ENCODE results near the gene VMP1.
"Not testable (repeated sequence)": the region's sequence is repeated elsewhere in the genome, so short reads cannot be mapped to it uniquely, and the experiment has no call there.

The VMP1 gene

DNA sequence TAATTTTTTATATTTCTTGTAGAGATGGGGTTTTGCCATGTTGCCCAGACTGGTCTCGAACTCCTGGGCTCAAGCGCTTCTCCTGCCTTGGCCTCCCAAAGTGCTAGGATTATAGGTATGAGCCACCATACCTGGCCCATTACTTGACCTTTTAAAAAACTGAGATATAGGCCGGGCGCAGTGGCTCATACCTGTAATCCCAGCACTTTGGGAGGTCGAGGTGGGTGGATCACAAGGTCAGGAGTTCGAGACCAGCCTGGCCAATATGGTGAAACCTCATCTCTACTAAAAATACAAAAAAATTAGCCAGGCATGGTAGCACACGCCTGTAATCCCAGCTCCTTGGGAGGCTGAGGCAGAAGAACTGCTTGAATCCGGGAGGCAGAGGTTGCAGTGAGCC is 166.0 kb downstream of the VMP1 start:
- not testable (repeated sequence) for DNase-seq

DNA sequence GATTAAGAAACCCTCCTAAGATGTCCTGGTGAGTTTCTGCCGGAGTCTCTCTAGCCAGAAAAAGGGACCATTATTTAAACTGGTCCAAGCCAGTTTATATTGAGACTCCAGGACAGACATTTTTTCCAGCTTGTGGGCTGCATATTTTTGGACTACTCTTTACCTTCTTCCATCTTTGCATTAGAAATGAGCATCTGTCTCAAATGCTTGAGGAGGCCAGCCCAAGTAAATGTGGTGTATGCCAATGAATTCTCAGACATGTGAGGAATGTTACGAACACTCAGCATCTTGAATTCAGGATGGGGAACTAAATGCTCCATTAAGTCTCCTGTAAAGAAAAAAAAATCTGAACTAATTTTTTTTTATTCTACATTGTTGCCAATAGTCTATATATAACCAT is 166.9 kb downstream of the VMP1 start:
- DNase-seq = no peak

DNA sequence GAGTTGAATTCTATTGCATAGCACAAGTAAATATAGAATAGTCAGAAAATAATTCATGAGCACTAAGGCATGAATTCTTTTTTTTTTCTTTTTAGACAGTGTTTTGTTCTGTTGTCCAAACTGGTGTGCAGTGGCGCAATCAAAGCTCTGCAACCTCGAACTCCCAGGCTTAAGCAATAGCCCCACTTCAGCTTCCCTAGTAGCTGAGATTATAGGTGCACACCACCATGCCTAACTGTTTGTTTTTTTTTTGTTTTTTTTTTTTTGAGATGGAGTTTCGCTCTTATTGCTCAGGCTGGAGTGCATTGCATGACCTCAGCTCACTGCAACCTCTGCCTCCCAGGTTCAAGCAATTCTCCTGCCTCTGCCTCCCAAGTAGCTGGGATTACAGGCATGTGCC is 168.7 kb downstream of the VMP1 start:
- no peak for DNase-seq

DNA sequence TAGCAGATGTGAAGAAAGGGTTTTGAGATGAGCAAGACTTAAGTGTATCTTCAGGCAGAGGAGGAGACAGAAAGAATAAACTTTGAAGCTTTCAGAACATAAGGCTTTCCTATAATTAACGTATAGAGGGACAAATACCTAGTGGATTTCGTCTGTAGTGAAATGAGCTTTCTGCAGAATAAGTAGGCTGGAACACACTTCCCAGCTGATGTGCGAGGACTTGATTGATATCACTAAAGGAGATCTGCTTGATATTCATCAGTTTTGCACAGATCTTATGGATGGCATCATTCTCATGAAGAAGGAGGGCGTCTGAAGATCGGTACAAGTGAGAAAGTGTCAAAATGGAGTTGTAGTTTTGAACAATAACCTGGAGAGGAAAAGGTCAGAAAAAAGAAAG is 170.5 kb downstream of the VMP1 start:
- DNase-seq = no peak

DNA sequence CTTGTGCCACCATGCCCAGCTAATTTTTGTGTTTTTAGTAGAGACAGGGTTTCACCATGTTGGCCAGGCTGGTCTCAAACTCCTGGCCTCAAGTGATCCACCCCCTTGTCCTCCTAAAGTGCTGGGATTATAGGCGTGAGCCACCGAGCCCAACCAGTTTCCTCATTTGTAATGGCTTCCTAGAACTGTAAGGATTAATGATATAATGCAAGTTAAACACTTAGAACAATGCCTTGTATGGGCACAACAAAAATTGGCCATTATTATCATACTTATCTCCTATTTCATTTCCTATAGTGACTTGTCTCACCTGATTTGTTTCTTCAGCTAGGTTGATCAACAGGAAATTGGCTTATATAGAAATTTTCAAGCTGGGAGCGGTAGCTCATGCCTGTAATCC is 171.2 kb downstream of the VMP1 start:
- no peak for DNase-seq

DNA sequence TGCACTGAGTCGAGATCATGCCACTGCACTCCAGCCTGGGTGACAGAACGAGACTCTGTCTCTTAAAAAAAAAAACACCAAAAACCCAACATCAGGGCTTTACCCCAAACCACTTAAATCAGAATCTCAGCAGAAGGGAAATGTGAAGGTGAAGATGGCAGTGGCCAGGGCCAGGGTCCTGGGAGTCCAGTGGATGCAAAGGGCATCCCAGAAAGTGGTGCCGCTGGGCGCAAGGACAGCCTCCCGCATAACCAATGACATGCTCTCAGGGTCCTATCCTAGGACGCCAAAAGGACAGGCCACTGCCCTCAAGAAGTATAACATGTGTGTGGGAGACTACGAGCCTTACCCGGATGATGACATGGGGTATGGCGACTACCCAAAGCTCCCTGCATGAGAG is 177.4 kb downstream of the VMP1 start:
- DNase-seq = no peak

DNA sequence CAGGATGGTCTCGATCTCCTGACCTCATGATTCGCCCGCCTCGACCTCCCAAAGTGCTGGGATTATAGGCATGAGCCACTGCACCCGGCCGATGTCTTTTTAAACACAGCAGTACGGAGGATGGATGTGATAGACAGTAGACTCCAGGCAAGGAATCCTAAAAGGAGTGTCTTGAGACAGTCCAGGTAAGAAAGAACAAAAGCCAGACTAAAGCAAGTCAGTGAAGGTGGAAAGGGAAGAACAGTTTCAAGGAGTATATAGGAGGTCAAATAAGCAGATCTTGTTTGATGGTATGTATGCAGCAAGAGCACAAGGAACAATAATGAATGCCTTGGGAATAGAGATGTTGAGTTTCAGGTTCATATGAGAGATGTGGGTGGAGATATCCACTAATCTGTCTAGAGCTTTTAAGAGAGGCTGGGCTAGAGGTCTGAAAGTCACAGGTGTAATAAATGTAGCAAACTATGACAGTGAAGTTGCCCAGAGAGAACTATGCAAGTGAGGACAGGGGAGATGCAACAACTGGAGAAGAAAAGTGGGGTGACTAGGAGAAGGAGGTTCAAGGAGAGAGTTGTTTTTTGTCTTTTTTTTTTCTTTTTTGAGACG is 180.8 kb downstream of the VMP1 start:
- no peak for DNase-seq

DNA sequence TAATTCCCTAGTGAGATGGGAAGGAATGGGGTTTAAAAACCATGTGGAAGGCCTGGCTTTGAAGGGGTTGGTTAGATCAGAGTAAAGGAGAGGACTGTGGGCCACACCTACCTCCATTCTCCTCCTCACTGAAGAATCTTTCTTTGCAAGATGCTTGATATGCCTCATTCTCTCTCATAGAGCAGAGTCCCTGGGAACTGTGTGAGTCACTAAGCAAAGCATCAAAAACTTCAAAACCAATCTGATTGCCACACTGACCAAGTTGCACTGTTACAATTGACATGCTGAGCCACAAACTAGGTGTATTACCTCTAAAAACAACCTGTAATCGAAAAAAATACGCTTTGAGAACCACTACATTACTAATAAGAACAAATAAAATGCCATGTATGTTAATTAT is 183.3 kb downstream of the VMP1 start:
- DNase-seq = no peak
